ENCODE data around the gene RASSF1.
A peak's percentile ranks its signal among the peaks of the same experiment; 100 is the strongest.

Gene RASSF1

DNA sequence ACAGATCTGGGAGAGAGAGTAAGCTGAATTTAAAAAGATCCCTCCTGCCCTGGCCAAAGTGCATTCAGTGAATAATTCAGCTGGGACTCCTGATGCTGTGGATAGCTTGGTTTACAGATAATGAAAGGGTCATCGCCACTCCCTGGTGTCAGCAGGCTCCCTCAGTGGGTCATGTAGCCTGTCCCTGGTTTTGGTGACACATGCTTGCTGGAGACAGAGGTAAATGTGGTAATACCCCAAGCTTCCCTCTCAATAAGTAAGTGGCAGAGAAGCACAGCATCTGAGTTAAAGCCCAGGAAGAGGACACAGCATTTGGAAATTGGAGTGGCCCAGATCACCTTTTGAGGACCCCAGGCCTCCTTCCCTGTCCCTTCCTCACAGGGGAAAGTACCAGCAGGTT lies 16.8 kb upstream of the RASSF1 start:
- Histone ChIP-seq H4K20me1 (ENCODE audit: insufficient read depth, low read length) (peaks cover 48% of the 10 kb centered on the region), H3K4me3 (ENCODE audit: low read depth in 1 of 2, low read length in 2 of 2) (peak overlapping the region; percentile 64 to 67; a peak in 3 of 4 replicates), H3K4me1 (ENCODE audit: insufficient read depth, low read length) (peaks cover 44% of the 10 kb centered on the region), H3K9me3 (ENCODE audit: insufficient read depth, low read length, severe bottlenecking) (no peaks in the 10 kb centered on the region), H3K79me2 (ENCODE audit: insufficient read depth, low read length) (peaks cover 54% of the 10 kb centered on the region), H3K27me3 (ENCODE audit: insufficient read depth, low read length, poor library complexity) (no peaks in the 10 kb centered on the region), H3K9ac (ENCODE audit: low read depth, low read length) (peak overlapping the region; percentile 70), H3K36me3 (ENCODE audit: insufficient read depth, low read length) (peaks cover 62% of the 10 kb centered on the region), H3K27ac (ENCODE audit: low read length) (peak overlapping the region; percentile 58; the same call in 1 of the 2 replicates), H3K4me2 (ENCODE audit: insufficient read depth, low read length) (peak overlapping the region; percentile 98), H2AFZ (ENCODE audit: low read depth, low read length) (no peak overlapping the region)
- TF ChIP-seq EZH2 (IDR thresholded peaks at IDR 0.05; ENCODE audit: borderline replicate concordance, low read depth, low read length, severe bottlenecking) = no peak
- TF ChIP-seq, protein P1, sequence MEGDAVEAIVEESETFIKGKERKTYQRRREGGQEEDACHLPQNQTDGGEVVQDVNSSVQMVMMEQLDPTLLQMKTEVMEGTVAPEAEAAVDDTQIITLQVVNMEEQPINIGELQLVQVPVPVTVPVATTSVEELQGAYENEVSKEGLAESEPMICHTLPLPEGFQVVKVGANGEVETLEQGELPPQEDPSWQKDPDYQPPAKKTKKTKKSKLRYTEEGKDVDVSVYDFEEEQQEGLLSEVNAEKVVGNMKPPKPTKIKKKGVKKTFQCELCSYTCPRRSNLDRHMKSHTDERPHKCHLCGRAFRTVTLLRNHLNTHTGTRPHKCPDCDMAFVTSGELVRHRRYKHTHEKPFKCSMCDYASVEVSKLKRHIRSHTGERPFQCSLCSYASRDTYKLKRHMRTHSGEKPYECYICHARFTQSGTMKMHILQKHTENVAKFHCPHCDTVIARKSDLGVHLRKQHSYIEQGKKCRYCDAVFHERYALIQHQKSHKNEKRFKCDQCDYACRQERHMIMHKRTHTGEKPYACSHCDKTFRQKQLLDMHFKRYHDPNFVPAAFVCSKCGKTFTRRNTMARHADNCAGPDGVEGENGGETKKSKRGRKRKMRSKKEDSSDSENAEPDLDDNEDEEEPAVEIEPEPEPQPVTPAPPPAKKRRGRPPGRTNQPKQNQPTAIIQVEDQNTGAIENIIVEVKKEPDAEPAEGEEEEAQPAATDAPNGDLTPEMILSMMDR (IDR thresholded peaks at IDR 0.05; ENCODE audit: borderline replicate concordance, extremely low read depth, low read length, poor library complexity, severe bottlenecking) = no peak
- DNase-seq (no peak), ATAC-seq (ENCODE audit: insufficient read depth, low read depth) (no peak)

DNA sequence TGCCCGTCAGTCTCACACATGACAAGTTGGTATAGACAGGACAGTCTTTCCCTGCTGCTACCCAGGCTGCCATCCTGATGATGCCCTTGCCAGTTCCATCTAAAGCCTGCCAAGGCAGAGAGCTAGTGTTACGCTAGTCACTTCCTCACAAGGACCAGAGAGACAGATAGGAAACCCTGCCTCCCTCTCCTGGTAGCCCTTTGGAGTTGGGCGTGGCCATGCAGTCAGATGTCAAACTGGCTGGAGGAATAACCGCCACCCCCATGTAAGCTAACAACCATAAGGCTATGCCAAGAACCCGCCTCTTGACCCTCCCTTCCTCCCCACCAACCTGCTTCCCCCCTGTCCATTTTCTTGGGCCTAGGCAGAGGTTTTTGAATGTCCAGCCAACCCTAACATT lies 15.9 kb upstream of the RASSF1 start:
- peaks cover 59% of the 10 kb centered on the region for H3K79me2 ChIP-seq (ENCODE audit: insufficient read depth, low read length)
- no peak overlapping the region for H2AFZ ChIP-seq (ENCODE audit: low read depth, low read length)
- H3K9ac ChIP-seq (ENCODE audit: low read depth, low read length) = peak overlapping the region; percentile 70
- H3K4me2 ChIP-seq (ENCODE audit: insufficient read depth, low read length) = peak overlapping the region; percentile 98
- peaks cover 51% of the 10 kb centered on the region for H4K20me1 ChIP-seq (ENCODE audit: insufficient read depth, low read length)
- 0 out of 2 replicates have a peak overlapping the region, but pooled peaks have one; percentile 58 for H3K27ac ChIP-seq (ENCODE audit: low read length)
- peak overlapping the region in 1 of 2 experiments; percentile 67; a peak in 2 of 4 replicates for H3K4me3 ChIP-seq (ENCODE audit: low read depth in 1 of 2, low read length in 2 of 2)
- no peak for TF ChIP-seq EZH2 (IDR thresholded peaks at IDR 0.05; ENCODE audit: borderline replicate concordance, low read depth, low read length, severe bottlenecking)
- TF ChIP-seq, protein P1 (IDR thresholded peaks at IDR 0.05; ENCODE audit: borderline replicate concordance, extremely low read depth, low read length, poor library complexity, severe bottlenecking) = no peak
- no peaks in the 10 kb centered on the region for H3K9me3 ChIP-seq (ENCODE audit: insufficient read depth, low read length, severe bottlenecking)
- H3K27me3 ChIP-seq (ENCODE audit: insufficient read depth, low read length, poor library complexity) = no peaks in the 10 kb centered on the region
- ATAC-seq (ENCODE audit: insufficient read depth, low read depth) = no peak
- no peak for DNase-seq
- H3K36me3 ChIP-seq (ENCODE audit: insufficient read depth, low read length) = peaks cover 67% of the 10 kb centered on the region
- peaks cover 49% of the 10 kb centered on the region for H3K4me1 ChIP-seq (ENCODE audit: insufficient read depth, low read length)

DNA sequence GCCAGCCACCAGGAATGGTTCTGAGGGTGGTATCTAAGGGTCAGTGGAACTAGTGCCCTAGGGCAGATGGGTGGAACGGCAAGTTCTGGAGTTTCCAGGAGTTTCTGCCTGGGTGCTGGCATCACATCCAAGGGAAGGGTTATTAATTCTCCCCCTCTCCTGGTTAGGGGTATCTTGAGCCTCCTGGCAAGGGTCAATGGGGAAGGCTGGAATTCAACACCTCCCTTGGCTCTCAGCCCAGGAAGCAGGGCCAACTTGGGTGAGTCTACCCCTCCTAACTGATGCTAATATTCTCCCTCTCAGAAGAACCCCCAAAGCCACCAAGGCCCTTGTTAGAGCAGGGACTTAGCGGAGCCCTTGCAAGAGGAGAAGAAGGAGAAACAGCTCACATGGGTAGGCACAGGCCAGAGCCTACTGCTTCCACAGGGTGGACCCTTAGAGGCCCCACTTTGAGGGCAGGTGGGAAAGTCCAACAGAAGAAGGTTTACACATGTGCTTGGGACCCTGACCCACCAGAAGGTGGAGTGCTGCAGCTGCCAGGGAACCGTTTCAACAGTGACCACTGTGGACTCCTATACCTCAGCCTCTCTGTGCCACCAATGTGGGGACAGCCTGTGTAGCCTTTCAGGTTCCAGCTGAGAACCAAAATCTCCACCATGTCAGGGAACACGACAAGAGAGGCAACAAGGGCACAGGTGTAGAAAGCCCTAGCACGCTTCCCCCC lies 15.4 kb upstream of the RASSF1 start:
- no peaks in the 10 kb centered on the region for H3K27me3 ChIP-seq (ENCODE audit: insufficient read depth, low read length, poor library complexity)
- peaks cover 57% of the 10 kb centered on the region for H4K20me1 ChIP-seq (ENCODE audit: insufficient read depth, low read length)
- H3K27ac ChIP-seq (ENCODE audit: low read length) = no peak overlapping the region
- ATAC-seq (ENCODE audit: insufficient read depth, low read depth) (no peak), DNase-seq (no peak)
- H2AFZ ChIP-seq (ENCODE audit: low read depth, low read length) = no peak overlapping the region
- H3K4me2 ChIP-seq (ENCODE audit: insufficient read depth, low read length) = peak overlapping the region; percentile 98
- peak overlapping the region in 1 of 2 experiments; percentile 67; a peak in 1 of 4 replicates for H3K4me3 ChIP-seq (ENCODE audit: low read depth in 1 of 2, low read length in 2 of 2)
- peaks cover 64% of the 10 kb centered on the region for H3K79me2 ChIP-seq (ENCODE audit: insufficient read depth, low read length)
- TF ChIP-seq, protein P1 (IDR thresholded peaks at IDR 0.05; ENCODE audit: borderline replicate concordance, extremely low read depth, low read length, poor library complexity, severe bottlenecking) = no peak
- TF ChIP-seq EZH2 (IDR thresholded peaks at IDR 0.05; ENCODE audit: borderline replicate concordance, low read depth, low read length, severe bottlenecking) = no peak
- H3K9me3 ChIP-seq (ENCODE audit: insufficient read depth, low read length, severe bottlenecking) = no peaks in the 10 kb centered on the region
- H3K4me1 ChIP-seq (ENCODE audit: insufficient read depth, low read length) = peaks cover 55% of the 10 kb centered on the region
- H3K9ac ChIP-seq (ENCODE audit: low read depth, low read length) = no peak overlapping the region; the same call in 1 of the 2 replicates
- H3K36me3 ChIP-seq (ENCODE audit: insufficient read depth, low read length) = peaks cover 67% of the 10 kb centered on the region

All from DND-41 (cell line).